Suprapubic skin (tissue), 4 donors: ENCODE results near the gene MGST2.

Experiments used
- EP300 ChIP-seq: sonication (generic); formaldehyde crosslinking; IDR thresholded peaks from one replicate; pipeline ENCODE4 v1.6.1; 2017; ENCODE audit warnings: antibody characterized with exemption
- POLR2A ChIP-seq, 2 donors: fragments of 450-650 bp; IDR thresholded peaks; one replicate each; pipeline ENCODE4 v1.6.1; 2017; ENCODE audit warnings: antibody characterized with exemption in 2 of 2, mild to moderate bottlenecking in 2 of 2, moderate library complexity in 2 of 2
- POLR2AphosphoS5 ChIP-seq, 3 donors: sonication (generic); formaldehyde crosslinking; IDR thresholded peaks; one replicate each; pipeline ENCODE4 v1.6.1; 2017; ENCODE audit warnings: antibody characterized with exemption in 3 of 3
- TF ChIP-seq, protein P1 (sequence below), 2 donors: fragments of 200-600 bp in 1 of 2; fragments of 450-650 bp in 1 of 2; sonication (generic) in 1 of 2; IDR thresholded peaks; one replicate each; pipeline ENCODE4 v1.5.1; 2016 to 2019; ENCODE audit warnings: antibody characterized with exemption in 2 of 2, mild to moderate bottlenecking in 1 of 2, moderate library complexity in 1 of 2

DNA sequence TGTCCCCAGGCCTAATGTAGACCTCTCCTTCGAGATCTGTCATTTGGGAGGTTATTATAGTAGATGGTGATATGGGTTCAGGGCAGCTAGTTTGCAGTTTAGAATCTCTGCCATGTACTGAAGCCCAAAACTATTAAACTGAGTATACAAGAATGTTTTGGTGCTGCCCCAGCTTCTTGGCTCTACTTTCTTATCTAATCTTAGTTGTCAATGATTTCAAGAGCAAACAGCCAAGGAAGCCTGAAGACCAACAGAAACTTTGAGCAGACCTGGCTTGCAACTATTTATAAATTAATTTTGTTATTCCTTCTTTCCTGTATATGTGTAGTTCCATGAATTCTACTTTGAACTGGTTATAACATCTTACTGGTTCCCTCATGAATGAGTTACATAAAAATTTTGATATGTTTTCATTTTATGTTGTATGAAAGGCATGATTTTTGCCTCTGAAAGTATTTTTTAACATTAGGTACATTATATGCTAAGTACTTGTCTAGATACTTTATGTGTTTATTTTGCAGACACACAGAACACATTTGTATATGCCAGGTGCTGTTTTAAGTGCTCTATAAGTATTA lies 2.0 kb upstream of the MGST2 start:
- TF ChIP-seq POLR2AphosphoS5 (IDR thresholded peaks at IDR 0.05) = no peak
- TF ChIP-seq EP300 = no peak
- TF ChIP-seq, protein P1, sequence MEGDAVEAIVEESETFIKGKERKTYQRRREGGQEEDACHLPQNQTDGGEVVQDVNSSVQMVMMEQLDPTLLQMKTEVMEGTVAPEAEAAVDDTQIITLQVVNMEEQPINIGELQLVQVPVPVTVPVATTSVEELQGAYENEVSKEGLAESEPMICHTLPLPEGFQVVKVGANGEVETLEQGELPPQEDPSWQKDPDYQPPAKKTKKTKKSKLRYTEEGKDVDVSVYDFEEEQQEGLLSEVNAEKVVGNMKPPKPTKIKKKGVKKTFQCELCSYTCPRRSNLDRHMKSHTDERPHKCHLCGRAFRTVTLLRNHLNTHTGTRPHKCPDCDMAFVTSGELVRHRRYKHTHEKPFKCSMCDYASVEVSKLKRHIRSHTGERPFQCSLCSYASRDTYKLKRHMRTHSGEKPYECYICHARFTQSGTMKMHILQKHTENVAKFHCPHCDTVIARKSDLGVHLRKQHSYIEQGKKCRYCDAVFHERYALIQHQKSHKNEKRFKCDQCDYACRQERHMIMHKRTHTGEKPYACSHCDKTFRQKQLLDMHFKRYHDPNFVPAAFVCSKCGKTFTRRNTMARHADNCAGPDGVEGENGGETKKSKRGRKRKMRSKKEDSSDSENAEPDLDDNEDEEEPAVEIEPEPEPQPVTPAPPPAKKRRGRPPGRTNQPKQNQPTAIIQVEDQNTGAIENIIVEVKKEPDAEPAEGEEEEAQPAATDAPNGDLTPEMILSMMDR (IDR thresholded peaks at IDR 0.05) = no peak
- no peak for TF ChIP-seq POLR2A (IDR thresholded peaks at IDR 0.05)
